Smooth muscle cell of the brain vasculature (primary cell): Measurements from ENCODE around the gene MOB3C.

Experiments
- DNase-seq: peaks from one replicate; pipeline ENCODE4 v3.0.0-alpha.2; 2012; ENCODE audit warnings: low read depth, low spot score

Gene MOB3C

DNA sequence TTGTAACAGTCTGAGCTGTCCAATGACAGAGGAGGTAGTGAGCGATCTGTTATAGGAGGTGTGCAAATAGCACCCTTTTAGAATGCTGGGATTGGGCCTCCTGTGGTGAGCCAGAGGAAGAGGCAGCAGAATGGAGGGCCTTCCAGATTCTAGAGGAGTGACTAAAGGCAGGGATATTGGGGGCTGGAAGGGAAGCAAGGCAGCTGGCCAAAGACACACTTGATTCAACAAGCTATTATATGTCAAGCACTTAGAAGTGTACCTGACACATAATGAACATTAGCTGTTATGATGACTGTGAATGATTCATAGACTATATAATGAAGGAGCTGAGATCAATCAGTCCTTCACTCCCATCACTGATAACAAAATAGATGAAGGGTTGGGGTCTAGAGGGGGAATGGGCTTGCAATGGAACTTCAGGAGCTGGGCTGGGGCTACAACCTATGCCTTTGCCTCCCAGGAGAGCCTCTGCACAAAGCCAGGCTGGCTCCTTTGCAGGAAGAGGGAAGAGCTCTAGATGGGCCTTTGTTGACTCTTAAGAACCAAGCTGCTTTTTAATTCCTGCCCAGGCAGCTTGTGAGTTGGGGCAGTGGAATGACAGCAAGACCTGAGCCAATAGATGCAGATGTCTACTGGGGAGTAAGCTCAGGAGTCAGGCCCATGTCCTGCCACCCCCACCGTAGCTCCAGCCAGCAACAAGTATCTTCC lies 10.2 kb downstream of the MOB3C start:
- no peak for DNase-seq

DNA sequence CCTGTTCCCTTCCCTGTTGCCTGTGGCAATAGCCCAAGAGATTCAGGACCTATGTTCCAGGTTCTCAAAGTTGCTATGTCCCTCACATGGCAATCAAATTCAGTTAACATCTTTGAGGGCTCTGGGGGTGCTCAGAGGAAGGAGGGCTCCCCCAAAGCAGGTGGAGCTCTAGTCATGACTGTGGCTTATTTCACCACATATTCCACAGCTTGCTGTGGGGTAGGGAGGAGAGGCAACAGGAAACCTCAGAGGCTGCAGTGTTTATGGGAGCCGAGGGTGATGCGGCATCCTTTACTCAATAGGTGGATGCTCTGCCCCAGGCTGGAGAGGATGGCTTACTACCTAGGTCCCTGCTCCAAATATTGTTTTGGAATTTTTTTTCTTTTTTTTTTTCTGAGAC lies 11.4 kb downstream of the MOB3C start:
- no peak for DNase-seq

DNA sequence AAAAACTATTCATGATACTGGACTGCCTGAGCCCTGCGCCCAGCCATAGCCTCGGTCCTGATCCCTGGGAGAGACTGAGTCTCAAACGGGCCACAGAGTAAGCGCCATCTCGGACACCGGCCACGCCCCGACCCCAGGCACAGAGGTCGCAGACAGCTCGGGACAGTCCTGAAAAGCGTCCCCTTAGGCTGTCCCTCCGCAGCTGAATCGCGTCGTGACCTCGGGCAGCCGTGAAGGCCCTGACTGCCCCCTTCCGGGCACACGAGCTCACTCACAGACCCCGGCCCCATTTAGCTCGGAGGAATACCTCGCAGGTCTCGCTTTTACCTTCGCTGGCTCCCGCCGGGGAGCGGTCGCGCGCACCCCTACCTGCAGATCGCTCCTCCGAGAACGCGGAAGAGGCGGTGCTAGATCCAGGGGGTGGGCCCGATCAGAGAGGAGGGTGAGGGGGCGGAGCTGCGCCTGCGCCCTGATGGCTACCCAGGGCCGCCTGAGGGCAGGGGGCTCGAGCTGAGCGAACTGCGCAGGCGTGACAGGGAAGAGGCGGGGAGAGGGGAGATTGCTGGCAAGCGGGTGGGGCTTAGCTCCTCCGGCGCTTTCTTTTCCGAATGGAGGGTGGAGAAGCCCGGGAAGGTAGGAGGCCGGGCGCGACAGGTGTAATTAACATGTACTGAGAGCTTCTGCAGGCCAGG lies 12.6 kb downstream of the MOB3C start, which contains the start of gene MKNK1:
Gene MKNK1, minus strand, starts transcription at position 411 of the 692 bp plus-strand sequence. CDS start 20,941 bp downstream, outside the sequence.
- DNase-seq = peak; percentile 82

DNA sequence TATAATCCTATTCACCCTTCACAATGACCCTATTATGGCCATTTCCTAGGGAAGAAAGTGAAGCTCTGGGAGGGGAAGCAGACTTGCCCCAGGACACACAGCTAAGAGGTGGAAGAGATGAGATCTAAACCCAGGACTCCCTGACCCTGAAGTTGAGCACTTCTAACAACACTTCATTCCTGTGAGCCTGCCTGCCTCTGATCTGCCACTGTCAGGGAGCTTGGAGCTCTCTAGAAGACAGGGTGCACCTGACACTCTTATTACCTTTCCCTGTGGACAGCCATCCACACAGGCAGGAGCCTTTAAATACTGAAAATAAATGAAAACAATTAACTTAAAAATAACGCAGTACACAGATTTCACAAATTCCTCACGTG lies 13.1 kb downstream of the MOB3C start:
- DNase-seq = no peak

DNA sequence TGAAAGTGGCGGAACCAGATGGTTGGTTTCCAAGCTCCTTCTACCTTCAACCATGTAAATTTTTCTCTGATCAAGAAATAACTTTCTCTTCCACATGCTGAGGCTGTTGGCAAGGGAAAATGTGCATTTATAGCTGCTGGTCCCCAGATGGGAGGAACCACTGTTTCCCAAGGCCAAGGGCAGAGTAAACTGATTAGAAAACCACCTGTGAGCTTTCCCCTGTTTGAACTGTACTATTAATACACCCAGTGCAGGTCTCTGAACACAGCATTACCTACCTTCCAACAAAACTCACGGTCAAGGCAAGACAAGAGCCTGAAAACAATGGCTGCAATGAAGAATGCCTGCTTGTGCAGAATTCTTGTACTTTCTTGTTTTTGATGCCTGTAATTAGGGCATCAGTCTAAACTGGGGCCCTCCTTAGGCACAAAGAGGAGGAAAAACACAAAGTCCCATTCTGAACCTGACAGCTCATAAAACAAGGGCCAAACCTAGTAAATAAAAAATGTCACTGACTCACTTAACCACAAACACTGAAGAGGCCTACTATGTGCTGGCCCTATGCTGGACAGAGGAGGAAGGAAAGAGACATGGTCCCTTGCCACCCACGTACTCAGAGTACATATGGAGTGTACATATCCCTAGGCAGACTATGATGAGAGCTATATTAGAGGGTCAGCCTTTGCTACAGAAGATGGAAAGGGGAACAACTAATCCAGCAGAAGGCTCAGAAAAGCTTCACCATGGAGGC lies 15.2 kb downstream of the MOB3C start:
- no peak for DNase-seq

DNA sequence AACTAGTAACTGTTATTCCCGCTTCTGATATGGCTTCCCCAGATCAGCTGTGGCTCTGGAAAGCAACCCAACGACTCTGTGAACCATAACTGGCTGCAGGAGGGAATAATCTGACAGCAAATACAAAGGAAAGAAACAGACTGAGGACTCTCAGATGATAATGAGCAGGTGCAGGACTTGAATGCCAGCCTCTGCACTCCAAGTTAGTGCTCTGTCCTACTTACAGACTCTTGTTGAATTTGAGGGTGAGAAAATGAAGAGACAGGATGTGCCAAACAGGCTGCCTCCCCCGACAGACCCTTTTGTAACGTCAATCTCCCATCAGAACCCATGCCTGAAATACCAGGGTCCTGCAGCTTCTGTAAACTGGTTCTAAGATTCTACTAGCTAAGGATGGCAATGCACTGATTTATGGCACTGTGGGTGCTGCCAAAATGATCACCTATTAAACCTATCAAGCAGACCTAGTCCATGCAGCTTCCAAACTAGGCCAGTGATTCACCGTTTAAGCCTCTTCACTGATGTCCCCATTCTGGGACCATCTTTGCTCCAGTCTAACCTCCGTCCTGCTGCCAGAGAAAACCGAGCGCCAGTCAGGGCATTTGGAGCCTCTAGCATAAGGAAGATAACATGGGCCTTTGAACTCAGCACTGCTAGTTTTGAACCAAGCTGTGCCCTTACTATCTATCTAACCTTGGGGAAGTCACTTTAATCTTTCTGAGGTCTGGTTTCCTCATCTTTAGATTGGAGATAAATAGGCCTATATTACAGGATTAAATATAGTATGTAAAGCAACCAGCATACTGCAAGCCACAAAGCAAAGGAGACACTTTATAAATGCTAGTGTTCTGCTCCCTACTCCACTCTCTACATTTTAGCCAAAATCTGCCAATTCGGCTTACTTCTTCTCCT lies 17.3 kb downstream of the MOB3C start:
- DNase-seq = no peak

DNA sequence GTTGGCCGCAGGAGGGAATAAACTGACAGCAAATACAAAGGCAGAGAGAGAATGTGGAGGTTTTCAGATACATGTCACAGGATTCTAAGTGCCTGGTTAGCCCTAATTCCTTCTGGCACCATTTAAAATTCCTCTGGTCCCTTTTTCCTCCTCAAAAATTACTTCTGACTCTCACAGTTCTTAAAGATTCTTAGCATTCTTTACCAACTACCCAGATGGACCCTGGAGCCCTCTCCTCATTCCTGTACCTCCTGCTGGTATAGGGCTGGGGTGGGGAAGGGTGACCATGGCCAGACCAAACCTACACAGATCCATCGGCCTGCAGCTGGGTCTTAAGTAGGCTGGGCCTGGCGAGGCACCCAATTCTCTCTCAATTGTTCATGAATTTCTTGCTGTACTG lies 19.8 kb downstream of the MOB3C start:
- DNase-seq = no peak

DNA sequence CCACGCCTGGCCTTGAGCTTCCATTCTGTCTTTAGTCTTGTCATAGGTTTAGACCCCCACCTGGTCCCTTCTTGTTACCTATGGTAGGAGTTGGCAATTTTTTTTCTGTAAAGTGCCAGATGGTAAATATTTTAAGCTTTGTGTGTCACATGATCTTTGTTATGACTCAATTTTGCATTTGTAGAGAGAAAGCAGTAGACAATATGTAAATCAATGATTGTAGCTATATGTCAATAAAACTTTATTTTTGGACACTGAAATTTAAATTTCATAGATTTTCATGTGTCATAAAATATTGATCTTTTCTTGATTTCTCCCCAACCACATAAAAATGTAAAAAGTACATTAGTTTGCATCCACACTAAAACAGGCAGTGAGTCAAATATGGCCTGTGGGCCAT lies 20.6 kb downstream of the MOB3C start:
- no peak for DNase-seq

DNA sequence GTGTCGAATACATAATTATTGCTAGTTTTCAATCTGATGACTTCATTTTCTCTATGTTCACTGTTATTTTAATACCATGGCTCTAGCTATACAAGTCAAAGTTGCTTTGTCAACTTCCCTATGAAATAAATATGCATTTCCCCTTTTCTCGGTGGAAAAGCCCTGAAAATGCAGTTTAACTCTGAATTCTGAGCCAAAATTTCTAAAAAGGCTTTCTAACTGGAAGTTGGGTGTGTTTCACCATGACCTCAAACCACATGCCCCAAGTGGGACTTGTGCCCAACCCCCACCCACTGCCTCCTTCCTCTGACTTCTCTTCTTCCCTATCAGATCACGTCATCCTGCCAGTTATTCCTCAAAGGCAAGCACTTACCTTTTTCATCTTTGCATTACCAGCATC lies 21.5 kb downstream of the MOB3C start:
- DNase-seq = no peak

DNA sequence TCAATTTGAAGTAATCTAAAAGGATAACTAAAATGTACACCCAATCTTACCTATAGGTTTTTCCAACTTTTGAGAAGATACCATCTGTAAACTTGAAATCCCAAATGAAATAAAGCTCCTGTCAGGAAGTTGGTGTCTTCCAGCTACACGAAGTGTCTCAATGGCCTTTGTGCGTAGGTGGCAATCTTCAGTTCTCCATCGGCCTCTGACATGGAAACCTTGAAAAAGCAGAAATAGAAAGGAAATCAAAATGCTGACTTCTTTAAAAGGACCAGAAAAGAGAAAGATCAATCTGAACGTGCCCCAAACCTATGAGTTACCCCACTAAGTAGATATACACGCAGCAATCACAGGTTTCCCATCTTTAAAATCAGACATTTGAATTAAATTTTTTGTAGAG lies 22.5 kb downstream of the MOB3C start:
- no peak for DNase-seq

DNA sequence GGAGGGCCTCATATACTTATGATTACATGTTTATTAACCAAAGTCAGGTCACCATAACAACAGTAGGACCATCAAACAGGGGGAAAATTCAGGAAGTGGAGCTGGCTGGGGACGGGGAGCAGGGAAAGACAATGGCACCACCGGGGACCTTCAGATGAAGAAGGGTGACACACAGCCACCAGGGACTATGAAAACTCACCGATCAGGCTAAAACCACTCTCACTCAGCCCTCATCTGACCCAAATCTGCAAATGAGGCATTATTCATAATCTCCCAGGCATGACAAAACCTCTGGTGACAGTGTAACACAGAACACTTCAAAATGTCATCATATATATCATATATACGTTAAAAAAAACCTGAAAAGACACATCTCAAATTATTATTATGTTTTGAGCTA lies 23.8 kb downstream of the MOB3C start:
- no peak for DNase-seq

DNA sequence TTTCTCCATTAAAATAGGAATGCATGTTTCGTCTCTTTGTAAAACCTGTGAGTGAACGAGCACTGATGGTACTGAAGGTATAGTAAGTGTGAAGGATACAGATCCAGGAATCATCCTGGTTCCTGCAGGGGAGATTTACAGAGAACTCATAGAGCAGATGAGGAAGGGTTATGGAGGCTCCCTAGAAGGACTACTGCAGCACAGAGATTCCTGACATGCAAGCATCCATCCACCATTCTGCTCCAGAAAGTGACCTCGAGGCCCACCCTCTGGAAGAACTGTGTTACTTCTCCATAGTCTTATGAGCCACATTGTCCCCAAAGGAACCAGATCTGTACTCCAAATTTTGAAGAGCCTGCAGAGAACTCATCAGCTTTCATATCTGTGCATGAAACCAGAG lies 27.1 kb downstream of the MOB3C start:
- no peak for DNase-seq

DNA sequence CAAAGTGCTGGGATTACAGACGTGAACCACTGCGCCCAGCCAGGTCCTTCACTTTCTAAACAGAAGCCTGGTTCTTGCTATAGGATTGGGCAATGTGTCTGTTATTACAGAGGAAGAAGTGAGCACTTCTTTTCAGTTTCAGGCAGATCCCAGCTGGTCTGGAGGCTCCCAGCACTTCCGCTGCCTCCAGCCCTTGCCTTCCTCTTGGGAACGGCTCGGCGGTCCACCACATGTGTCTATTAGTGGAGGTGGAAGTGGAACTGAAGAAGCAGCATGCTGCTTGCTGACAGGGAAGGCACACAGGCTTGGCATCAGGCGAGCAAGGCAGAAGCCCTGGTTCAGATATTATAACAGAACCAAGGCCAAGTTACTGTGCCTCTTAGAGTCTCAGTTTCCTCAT lies 29.5 kb downstream of the MOB3C start:
- DNase-seq = no peak

DNA sequence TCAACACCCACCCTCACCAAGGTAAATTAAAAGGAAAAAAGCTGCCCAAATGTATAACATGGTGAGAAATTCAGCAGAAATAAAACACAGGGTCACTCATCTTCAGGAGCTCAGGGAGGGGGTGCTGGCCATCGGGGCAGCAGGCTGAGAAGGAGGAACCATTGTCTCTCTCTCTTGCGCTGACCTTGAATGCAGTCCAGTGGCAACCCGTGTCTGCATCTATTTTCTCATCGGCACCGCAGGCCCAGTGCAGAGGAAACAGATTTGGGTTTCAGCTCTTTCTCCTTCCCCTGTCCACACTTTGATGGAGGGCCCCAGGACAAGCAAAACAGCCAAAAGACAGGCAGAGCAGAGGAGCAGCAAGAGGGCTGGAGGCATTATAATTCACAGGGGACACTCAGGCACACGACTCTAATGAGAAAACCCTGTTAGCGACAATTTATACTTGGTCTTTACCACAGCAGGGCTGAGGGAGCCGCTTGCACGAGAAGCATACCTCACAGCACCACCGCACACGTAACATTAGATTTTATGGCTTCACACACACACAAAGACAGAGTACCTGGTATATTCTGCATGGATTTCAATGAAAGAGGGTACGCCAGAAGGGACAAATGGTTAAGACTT lies 31.2 kb downstream of the MOB3C start:
- no peak for DNase-seq

DNA sequence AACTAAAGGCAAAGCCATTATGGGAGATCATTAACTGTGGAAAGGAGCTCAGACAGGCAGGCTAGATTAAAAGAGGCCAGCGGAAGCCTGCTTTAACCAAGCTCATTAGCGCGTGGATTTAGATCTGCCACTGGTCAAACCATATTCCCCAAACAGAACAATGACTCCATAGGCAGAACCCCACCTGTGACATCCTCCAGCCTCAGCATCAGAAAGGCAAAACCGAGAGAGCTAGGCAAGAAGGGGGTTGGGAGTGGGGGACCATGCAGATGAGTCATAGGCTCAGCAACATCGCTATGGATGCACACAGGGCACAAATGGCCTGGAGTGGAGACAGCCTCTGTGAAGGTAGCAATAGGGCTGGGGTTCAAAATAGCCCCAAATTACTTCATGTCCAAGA lies 33.1 kb downstream of the MOB3C start:
- no peak for DNase-seq

DNA sequence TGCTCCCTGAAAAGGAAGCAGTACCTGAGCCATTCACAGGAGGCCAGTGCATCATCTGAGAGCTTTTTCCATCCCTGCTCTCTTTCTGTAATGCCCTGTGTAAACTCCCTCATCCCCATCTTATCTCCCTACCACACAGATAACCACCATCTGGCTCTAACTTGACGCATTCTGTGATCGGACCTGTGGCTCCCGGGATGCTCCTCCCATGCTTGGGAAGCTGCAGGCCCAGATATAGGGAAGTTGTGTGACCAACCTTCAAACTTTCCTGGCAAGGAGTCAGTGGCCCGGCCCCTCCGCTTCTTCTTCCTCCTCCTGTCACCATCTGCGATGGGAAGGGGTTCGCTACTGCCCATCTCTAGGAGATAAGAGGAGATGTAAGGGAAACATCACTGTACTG lies 33.6 kb downstream of the MOB3C start:
- no peak for DNase-seq

DNA sequence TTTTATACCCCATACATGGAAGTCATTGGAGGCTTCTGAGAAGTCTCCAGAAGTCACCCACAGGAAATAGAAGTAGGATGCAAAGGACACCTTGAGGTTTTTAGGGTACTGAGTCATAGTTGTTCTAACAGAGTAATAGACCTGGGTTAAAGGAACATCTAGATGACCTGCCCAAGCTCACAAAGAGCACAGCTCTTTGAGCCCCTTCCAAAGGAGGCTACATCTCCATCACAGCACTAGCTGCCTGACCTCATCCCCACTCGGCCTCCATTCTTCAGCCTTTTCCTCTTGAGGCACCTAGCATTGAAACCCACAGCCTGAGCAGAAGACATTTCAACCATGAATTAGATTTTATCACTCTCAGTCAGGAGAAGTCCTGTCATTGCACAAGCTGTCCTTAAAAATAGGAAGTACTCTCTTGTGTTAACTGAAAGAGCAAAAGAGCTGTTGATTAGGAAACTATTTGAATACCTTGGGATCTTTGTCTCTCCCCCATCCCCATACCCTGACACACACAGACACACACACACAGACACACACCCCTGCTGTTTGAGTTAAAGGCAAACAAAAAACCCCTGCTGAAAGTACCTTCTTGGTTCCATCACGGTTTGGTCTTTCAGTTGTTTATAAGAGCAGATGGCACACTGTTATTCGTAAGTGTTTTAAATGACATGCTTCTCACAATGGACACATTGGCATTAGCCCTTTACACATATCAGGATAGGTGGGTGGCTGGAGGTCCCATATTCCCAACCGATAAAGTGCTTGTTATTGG lies 34.7 kb downstream of the MOB3C start:
- no peak for DNase-seq

DNA sequence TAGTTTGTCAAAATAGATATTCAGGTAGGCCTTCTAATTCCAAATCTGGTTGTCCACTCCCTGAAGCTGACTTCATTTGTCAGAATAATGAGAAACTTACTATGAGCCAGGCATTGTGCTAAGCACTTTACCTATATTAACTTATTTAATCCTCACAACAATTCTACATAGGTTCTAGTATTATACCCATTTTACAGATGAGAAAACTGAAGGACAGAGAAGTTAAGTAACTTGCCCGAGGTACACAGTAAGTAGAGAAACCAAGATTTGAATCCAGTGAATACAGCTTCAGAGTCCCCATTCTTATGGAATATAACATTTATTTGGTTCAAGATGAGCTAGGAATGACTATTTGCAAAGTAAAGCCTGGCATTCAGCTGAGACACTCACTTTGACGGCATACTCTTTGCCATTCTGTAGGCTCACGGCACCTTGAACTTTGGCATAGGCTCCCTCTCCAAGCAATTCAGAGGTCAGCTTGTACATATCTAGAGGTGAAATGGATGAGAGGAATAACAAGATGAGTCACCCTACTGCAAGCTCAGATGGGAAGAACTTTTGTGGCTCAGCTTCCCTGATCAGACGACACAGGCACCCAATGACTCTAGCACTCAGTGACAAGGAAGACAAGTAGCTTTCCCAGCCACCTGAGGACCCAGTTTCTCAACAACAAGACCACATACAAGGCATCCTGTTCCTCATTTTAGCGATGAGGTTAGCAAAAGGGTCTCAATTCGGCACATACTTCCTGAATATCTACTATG lies 36.3 kb downstream of the MOB3C start:
- DNase-seq = no peak

DNA sequence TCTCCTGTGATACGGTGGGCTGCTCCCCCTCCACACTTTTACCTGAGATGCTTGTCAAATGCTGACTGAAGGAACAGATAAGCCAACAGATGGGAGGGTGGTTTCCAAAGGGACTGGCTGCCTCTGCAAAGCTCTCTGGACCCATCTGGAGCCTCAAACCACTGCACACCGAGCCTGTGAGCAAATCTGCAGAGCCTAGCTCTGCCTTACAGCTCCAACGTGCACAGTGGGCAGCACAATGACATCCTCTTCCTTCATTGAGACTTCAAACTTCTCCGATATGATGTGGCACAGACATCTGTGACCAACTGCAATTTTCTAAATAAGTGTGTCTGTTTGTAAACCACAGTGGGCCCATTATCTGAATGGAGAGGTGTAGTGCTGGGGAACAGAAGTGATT lies 38.9 kb downstream of the MOB3C start:
- no peak for DNase-seq

DNA sequence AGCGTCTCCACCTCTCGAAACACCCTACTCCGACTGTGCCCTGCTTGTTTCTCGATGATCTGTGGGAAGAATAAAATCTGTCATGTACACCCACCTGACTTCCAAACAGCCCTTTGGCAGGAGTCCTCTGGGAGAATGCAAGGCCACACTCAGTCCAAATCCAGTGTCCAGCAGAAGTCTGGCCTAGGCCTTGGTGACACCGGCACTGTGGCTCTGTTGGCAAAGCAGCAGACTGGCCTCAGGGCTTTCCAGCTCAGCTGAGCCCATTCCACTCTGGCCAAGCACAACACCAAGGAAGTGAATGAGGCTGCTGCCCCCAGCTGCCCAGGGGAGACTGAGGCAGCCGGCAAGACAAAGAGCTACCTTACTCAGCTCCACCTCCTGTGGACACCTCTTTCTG lies 40.0 kb downstream of the MOB3C start:
- DNase-seq = no peak
